Stomach (tissue), 4 donors: Measurements from ENCODE around the gene SLC25A52.

Experiments used
- EP300 ChIP-seq: sonication (generic); formaldehyde crosslinking; IDR thresholded peaks from one replicate; pipeline ENCODE4 v1.6.1; 2017; ENCODE audit warnings: antibody characterized with exemption
- POLR2A ChIP-seq, 4 donors: fragments of 450-650 bp; IDR thresholded peaks; one replicate each; pipeline ENCODE4 v1.6.1; 2016; ENCODE audit warnings: antibody characterized with exemption in 4 of 4, control low read depth in 2 of 4, mild to moderate bottlenecking in 1 of 4, moderate library complexity in 1 of 4
- POLR2AphosphoS5 ChIP-seq, 3 donors: sonication (generic); formaldehyde crosslinking; IDR thresholded peaks; one replicate each; pipeline ENCODE4 v1.6.1; 2016; ENCODE audit warnings: antibody characterized with exemption in 3 of 3
- TF ChIP-seq, protein P1 (sequence below), 7 experiments: fragments of 450-650 bp in 4 of 7; fragments of 200-600 bp in 3 of 7; sonication (generic) in 3 of 7; IDR thresholded peaks; one replicate each; pipeline ENCODE4 v1.5.1; 2016 to 2019; ENCODE audit warnings: antibody characterized with exemption in 7 of 7, control low read depth in 2 of 7, mild to moderate bottlenecking in 1 of 7

- no peak for TF ChIP-seq POLR2AphosphoS5 (IDR thresholded peaks at IDR 0.05)
- TF ChIP-seq, protein P1, sequence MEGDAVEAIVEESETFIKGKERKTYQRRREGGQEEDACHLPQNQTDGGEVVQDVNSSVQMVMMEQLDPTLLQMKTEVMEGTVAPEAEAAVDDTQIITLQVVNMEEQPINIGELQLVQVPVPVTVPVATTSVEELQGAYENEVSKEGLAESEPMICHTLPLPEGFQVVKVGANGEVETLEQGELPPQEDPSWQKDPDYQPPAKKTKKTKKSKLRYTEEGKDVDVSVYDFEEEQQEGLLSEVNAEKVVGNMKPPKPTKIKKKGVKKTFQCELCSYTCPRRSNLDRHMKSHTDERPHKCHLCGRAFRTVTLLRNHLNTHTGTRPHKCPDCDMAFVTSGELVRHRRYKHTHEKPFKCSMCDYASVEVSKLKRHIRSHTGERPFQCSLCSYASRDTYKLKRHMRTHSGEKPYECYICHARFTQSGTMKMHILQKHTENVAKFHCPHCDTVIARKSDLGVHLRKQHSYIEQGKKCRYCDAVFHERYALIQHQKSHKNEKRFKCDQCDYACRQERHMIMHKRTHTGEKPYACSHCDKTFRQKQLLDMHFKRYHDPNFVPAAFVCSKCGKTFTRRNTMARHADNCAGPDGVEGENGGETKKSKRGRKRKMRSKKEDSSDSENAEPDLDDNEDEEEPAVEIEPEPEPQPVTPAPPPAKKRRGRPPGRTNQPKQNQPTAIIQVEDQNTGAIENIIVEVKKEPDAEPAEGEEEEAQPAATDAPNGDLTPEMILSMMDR (IDR thresholded peaks at IDR 0.05): no peak
- no peak for TF ChIP-seq POLR2A (IDR thresholded peaks at IDR 0.05)
- no peak for TF ChIP-seq EP300
Observed at GRCh38 chr18:31716362-31716761, 44.3 kb downstream of the SLC25A52 start.
